LoVo (cell line): ENCODE results near the gene GYPE.
"Not testable (repeated sequence)": the region's sequence is repeated elsewhere in the genome, so short reads cannot be mapped to it uniquely, and the experiment has no call there.

Experiments
- DNase-seq: peaks from one replicate; pipeline ENCODE4 v3.0.0-alpha.2; 2016; ENCODE audit warnings: low spot score

The GYPE gene

DNA sequence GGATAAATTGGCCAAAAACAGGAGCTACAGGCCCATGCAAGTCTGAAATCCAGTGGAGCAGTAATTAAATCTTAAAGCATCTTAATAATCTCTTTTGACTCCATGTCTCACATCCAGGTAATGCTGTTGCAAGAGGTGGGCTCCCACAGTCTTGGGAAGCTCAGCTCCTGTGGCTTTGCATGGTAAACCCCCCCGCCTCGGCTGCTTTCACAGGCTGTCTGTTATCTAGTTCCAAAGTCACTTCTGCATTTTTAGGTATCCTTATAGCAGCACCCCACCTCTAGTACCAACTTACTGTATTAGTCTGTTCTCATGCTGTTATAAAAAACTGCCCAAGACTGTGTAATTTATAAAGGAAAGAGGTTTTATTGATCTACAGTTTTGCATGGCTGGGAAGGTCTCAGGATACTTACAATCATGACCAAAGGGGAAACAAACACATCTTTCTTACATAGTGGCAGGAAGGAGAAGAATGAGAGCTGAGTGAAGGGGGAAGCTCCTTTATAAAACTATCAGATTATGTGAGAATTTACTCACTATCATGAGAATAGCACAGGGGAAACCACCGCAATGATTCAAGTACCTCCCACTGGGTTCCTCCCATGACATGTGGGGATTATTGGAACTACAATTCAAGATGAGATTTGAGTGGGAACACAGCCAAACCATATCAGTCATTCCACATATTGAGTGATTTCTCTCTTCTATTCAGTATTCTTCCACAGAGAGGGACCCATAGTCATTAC is 34.7 kb downstream of the GYPE start:
- DNase-seq, result not testable (repeated sequence)

GRCh38 chr4:143869925-143870324 is 35.4 kb downstream of the GYPE start:
- DNase-seq, result not testable (repeated sequence)

DNA sequence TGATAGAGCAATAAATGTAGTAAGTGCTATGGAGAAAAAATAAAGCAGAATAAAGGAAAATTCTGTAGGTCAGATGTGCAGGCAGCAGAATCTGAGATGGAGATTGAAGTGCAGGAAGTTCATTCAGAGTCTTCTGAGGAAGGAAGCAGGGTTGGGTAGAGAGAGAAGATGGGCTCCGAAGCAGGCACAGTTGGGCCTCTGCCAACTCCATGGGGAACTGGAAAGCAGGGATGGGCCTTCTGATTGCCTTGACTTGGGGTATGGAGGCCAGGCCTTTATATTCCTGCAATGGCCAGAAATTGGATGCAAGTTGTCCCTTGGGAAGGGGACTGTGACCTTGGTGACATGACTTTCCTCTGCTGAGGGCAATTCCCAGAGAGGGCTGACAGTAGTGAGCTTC is 42.6 kb downstream of the GYPE start:
- DNase-seq, result not testable (repeated sequence)

- no peak for DNase-seq
Measured at GRCh38 chr4:143858456-143858855, 46.9 kb downstream of the GYPE start.

DNA sequence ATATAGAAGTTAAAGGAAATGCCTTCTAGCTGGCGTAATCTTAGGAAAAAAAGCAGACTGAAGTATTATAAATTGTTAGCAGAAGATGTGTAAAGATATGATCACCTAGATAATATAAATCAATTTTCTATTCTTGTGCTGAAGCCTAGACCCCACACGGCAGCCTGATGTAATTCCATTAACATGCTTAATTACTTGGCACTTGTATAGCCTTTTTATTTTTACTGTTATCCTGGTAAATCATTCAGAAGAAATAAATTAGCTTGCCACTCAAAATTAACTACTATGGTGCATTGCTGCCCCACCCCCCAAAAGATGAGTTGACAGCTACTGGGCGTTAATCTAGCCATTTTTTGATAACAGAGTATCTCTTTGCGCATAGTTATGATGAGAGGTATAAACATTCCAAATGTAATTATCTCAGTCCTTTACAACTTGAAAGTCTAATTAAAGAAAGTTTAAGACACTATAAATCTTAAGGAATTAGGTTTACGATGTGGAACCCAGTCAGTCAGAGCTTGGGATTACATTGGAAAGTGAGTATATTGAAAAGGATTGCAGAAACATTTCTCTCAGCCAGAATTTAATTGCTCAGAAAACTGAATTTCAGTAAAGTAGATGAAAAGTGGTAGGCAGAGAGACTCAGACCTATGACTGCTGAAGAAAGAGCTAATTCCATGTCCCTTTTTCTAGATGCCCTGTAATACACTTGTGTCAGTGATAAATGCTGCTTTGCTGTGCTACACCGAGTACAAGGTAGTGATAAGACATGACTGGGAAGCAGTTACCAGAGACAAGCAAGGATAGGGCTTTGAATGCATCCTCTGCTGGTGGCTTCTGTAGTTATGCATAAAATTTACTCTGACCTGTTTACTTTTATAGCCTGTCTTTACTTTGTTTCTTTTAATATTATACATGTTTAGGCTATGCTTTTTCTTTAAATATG is 47.7 kb downstream of the GYPE start:
- DNase-seq, result not testable (repeated sequence)

DNA sequence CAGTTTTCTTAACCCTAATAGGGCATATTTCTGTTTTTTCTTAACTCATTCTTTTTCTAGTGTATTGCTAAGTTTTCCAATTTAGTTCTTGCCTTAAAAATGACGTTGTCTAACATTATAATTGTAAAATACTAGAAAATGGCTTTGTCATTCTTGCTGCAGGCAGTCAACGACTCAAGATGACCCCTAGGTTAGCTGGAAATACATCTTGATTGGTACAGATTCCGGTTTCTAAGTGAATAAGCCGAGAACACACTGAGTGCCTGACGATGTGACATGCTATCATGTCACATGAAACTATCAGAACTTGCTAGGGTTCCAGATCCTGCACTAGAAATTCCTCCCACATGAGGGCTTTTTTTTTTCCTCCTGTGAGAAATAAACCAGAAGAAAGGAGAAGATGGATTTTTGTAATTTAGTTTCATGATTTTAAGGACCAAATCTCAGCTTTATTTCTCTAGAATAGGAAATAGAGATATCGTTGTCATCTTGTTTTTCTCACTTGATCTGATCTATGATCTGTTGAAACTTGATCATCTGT is 49.3 kb downstream of the GYPE start:
- DNase-seq, result not testable (repeated sequence)

GRCh38 chr4:143854645-143855044 is 50.7 kb downstream of the GYPE start:
- not testable (repeated sequence) for DNase-seq

DNA sequence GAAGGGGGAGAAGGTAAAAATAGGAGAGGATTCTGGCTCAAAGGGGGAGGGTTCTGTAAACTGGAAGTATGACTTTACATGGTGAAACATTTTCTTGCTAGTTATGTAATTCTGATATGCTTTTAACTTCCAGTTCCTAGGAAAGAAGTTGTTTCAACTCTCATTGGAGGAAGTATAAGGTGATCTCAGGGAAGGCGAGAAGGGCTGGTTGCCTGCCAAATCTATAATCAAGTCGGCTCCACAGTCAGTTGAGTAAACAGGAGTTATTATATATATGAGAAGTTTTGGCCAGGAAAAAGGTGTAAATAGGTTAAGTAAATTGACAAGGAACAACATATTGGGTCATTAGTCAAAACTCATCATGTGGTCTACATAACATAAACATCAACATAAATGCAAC is 56.1 kb downstream of the GYPE start:
- not testable (repeated sequence) for DNase-seq

DNA sequence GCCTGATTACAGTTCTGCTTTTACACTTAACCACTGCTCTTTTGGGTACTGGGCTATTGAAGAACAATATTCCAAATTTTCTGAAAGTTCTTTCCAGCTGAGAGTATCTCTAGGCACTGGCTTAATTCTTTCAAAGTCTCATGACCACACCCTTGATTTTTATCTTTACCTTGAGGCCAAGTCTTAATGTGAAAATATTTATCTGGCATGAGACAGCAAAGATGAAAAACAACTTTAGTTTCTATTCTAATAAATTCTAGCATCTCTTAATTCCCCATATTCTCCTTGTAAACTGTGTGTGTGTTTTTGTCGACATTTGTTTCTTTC is 61.9 kb downstream of the GYPE start:
- not testable (repeated sequence) for DNase-seq

GRCh38 chr4:143842624-143843505 is 62.5 kb downstream of the GYPE start:
- not testable (repeated sequence) for DNase-seq

DNA sequence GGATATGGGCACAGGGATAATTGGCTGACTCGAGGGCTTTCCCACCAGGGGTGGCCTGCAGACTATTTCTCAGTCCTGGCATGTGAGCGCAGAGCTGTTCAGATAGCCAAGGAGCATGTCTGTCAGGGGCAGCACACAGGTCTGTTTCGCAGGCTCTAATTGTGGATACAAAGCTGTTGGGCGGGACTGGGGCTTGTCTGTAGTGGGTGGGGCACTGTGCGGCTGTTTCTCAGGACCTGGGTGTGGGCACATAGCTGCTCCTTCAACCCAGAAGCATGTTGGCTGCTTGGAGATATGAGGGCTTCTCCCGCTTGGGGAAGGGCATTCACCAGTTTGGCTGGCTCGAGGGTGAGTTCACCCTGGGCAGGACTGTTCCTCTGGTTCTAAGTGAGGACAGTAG is 65.9 kb downstream of the GYPE start:
- not testable (repeated sequence) for DNase-seq

GRCh38 chr4:143834196-143834595 is 71.2 kb downstream of the GYPE start:
- not testable (repeated sequence) for DNase-seq

- not testable (repeated sequence) for DNase-seq
Measured at GRCh38 chr4:143833676-143834075, 71.7 kb downstream of the GYPE start.

DNA sequence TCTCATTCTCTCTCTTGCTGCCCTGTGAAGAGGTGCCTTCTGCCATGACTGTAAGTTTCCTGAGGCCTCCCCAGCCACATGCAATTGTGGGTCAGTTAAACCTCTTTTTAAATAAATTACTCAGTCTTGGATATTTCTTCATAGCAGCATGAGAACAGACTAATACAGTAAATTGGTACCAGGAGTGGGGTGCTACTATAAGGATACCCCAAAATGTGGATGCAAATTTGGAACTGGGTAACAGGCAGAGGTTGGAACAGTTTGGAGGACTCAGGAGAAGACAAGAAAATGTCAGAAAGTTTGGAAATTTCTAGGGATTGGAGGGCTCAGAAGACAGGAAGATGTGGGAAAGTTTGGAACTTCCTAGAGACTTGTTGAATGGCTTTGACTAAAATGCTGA is 74.8 kb downstream of the GYPE start:
- not testable (repeated sequence) for DNase-seq

GRCh38 chr4:143829239-143829620 is 76.1 kb downstream of the GYPE start:
- DNase-seq, result not testable (repeated sequence)
